MM.1S (cell line): Measurements from ENCODE around the gene ZCWPW1.

Experiments
- DNase-seq: peaks from one replicate; pipeline ENCODE4 v3.0.0-alpha.2; 2015
- H2AFZ ChIP-seq: fragments of 300-600 bp; sonication (generic); 2 replicates; pipeline ENCODE4 v1.6.0; 2016; ENCODE audit warnings: antibody characterized with exemption, low read length
- H3F3A ChIP-seq: fragments of 300-600 bp; sonication (generic); 2 replicates; pipeline ENCODE4 v1.6.1; 2016; ENCODE audit warnings: mild to moderate bottlenecking, antibody characterized with exemption, low read length, moderate library complexity, mixed read lengths; ENCODE audit not compliant: insufficient read depth
- H3K27ac ChIP-seq: fragments of 300-600 bp; sonication (generic); 2 replicates; pipeline ENCODE4 v1.5.1; 2016; ENCODE audit warnings: mild to moderate bottlenecking, low read length
- H3K27me3 ChIP-seq: fragments of 300-600 bp; sonication (generic); replicated peaks from 2 replicates; pipeline ENCODE4 v1.6.0; 2016; ENCODE audit warnings: low read length; ENCODE audit not compliant: insufficient read depth
- H3K36me3 ChIP-seq: fragments of 300-600 bp; sonication (generic); replicated peaks from 2 replicates; pipeline ENCODE4 v1.6.1; 2016; ENCODE audit warnings: mild to moderate bottlenecking, low read length, mixed read lengths; ENCODE audit not compliant: insufficient read depth
- H3K4me1 ChIP-seq: fragments of 300-600 bp; sonication (generic); 2 replicates; pipeline ENCODE4 v1.6.1; 2016; ENCODE audit warnings: low read length, mixed read lengths
- H3K4me2 ChIP-seq: fragments of 300-600 bp; sonication (generic); 2 replicates; pipeline ENCODE4 v1.6.0; 2016; ENCODE audit warnings: low read depth, low read length
- H3K4me3 ChIP-seq: fragments of 300-600 bp; sonication (generic); 2 replicates; pipeline ENCODE4 v1.5.1; 2016; ENCODE audit warnings: low read length, mixed read lengths
- H3K79me2 ChIP-seq: fragments of 300-600 bp; sonication (generic); 2 replicates; pipeline ENCODE4 v1.6.1; 2016; ENCODE audit warnings: mixed run types, low read length, mixed read lengths
- H3K9ac ChIP-seq: fragments of 300-600 bp; sonication (generic); 2 replicates; pipeline ENCODE4 v1.6.1; 2016; ENCODE audit warnings: low read length, mixed read lengths
- H3K9me2 ChIP-seq: fragments of 300-600 bp; sonication (generic); replicated peaks from 2 replicates; pipeline ENCODE4 v1.6.1; 2016; ENCODE audit warnings: mild to moderate bottlenecking, low read length, mixed read lengths; ENCODE audit not compliant: insufficient read depth
- H3K9me3 ChIP-seq: fragments of 300-600 bp; sonication (generic); replicated peaks from 2 replicates; pipeline ENCODE4 v1.6.1; 2016; ENCODE audit warnings: mild to moderate bottlenecking, low read length, mixed read lengths; ENCODE audit not compliant: insufficient read depth
- H4K20me1 ChIP-seq: fragments of 300-600 bp; sonication (generic); 2 replicates; pipeline ENCODE4 v1.6.1; 2016; ENCODE audit warnings: mild to moderate bottlenecking, low read length, moderate library complexity, mixed read lengths; ENCODE audit not compliant: insufficient read depth
- EZH2 ChIP-seq: fragments of 300-600 bp; sonication (generic); optimal IDR thresholded peaks from 2 replicates; pipeline ENCODE3; 2017; ENCODE audit warnings: low read depth, mild to moderate bottlenecking, antibody characterized with exemption, low read length, mixed read lengths
- EZH2phosphoT487 ChIP-seq: fragments of 300-600 bp; sonication (generic); IDR thresholded peaks from 2 replicates; pipeline ENCODE4 v1.6.1; 2018; ENCODE audit warnings: antibody characterized with exemption, low read length
- TF ChIP-seq, protein P1 (sequence below): fragments of 300-600 bp; sonication (generic); IDR thresholded peaks from 2 replicates; pipeline ENCODE4 v1.5.1; 2016; ENCODE audit warnings: antibody characterized with exemption, low read length, mixed read lengths

ZCWPW1 gene

DNA sequence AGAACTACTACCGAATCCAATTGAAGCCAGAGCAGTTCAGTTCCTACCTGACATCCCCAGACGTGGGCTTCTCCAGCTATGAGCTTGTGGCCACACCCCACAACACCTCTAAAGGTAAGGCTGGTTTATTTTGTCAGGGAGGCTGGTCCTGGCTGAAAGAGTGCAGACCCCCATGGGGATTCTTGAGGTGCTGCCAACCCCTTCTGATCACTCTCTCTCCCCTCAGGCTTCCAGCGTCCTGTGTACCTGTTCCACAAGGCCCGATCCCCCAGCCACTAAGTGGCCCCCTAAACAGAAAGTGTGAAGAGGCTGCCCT, 4.7 kb upstream of the ZCWPW1 start:
- no peaks in the 10 kb centered on the region for H4K20me1 ChIP-seq

DNA sequence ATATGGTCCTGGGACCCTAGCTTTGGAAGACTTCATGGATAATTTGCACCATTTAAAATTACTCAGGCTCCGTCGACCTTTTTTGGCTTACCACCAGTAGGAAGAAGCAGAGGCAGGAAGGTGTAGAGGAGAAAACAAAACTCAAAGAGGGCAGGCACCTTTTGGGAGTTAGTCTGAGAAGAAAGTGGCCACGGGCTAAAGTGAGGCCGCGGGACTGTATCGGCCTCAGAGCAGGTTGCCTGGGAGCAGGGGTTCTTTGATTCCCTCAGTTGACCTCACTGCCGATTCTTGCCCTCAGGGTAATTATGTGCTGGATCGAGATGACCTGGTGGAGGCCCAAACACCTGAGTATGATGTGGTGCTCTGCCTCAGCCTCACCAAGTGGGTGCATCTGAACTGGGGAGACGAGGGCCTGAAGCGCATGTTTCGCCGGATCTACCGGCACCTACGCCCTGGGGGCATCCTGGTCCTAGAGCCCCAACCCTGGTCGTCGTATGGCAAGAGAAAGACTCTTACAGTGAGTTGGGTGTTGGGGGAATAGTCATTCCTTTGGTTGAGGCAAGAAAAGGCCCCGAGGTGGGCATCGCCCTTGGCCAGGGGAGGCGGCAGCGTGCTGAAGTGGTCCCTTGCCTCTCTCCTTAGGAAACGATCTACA, 4.2 kb upstream of the ZCWPW1 start:
- Histone ChIP-seq H3K9ac (no peak overlapping the region), H3K9me3 (no peaks in the 10 kb centered on the region), H3K9me2 (no peaks in the 10 kb centered on the region), H3F3A (peaks cover 55% of the 10 kb centered on the region), H4K20me1 (no peaks in the 10 kb centered on the region), H3K79me2 (peaks cover 63% of the 10 kb centered on the region), H3K4me2 (no peak overlapping the region), H3K4me3 (no peak overlapping the region), H3K27ac (no peak overlapping the region), H3K4me1 (peaks cover 22% of the 10 kb centered on the region; the same call in 1 of the 2 replicates), H2AFZ (no peak overlapping the region), H3K27me3 (no peaks in the 10 kb centered on the region), H3K36me3 (peaks cover 11% of the 10 kb centered on the region; the same call in 1 of the 2 replicates)
- TF ChIP-seq EZH2phosphoT487, result no peak
- TF ChIP-seq, protein P1, sequence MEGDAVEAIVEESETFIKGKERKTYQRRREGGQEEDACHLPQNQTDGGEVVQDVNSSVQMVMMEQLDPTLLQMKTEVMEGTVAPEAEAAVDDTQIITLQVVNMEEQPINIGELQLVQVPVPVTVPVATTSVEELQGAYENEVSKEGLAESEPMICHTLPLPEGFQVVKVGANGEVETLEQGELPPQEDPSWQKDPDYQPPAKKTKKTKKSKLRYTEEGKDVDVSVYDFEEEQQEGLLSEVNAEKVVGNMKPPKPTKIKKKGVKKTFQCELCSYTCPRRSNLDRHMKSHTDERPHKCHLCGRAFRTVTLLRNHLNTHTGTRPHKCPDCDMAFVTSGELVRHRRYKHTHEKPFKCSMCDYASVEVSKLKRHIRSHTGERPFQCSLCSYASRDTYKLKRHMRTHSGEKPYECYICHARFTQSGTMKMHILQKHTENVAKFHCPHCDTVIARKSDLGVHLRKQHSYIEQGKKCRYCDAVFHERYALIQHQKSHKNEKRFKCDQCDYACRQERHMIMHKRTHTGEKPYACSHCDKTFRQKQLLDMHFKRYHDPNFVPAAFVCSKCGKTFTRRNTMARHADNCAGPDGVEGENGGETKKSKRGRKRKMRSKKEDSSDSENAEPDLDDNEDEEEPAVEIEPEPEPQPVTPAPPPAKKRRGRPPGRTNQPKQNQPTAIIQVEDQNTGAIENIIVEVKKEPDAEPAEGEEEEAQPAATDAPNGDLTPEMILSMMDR, result no peak
- TF ChIP-seq EZH2, result no peak
- no peak for DNase-seq

More for the DNA sequence above, 4.7 kb upstream of the ZCWPW1 start:
- TF ChIP-seq EZH2 (no peak), EZH2phosphoT487 (no peak)
- TF ChIP-seq, protein P1, result no peak
- DNase-seq, result no peak
- Histone ChIP-seq H3K9ac (no peak overlapping the region), H3F3A (peaks cover 55% of the 10 kb centered on the region), H3K79me2 (peaks cover 63% of the 10 kb centered on the region), H3K4me1 (peaks cover 19% of the 10 kb centered on the region; the same call in 1 of the 2 replicates), H3K36me3 (peaks cover 11% of the 10 kb centered on the region; the same call in 1 of the 2 replicates), H2AFZ (no peak overlapping the region), H3K4me2 (no peak overlapping the region), H3K27ac (no peak overlapping the region), H3K9me3 (no peaks in the 10 kb centered on the region), H3K9me2 (no peaks in the 10 kb centered on the region), H3K27me3 (no peaks in the 10 kb centered on the region), H3K4me3 (no peak overlapping the region)

DNA sequence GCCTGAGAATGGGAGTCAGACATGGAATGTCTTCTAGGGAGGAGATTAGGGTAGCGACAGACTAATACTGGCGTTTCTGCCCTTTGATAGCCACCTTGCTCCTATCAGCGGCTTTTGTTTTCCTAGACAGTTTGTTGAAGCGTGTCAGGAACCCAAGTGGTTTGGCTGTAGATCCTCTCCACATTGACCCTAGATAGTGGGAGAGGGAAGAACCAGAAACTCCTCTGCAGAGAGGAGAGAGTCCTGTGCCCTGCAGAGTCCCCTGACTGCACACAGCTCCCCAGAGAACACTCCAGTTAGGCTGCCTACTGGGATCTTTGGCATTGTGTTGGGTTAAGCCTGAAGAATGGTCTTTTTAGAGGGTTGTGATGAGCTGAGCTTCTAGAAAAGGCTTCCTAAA, 3.5 kb upstream of the ZCWPW1 start:
- Histone ChIP-seq H3F3A (peaks cover 52% of the 10 kb centered on the region), H3K9me3 (no peaks in the 10 kb centered on the region), H3K9me2 (no peaks in the 10 kb centered on the region), H2AFZ (no peak overlapping the region), H3K27ac (no peak overlapping the region), H4K20me1 (no peaks in the 10 kb centered on the region), H3K36me3 (peaks cover 11% of the 10 kb centered on the region; the same call in 1 of the 2 replicates), H3K9ac (no peak overlapping the region), H3K27me3 (no peaks in the 10 kb centered on the region), H3K4me2 (no peak overlapping the region), H3K79me2 (peaks cover 63% of the 10 kb centered on the region), H3K4me3 (no peak overlapping the region), H3K4me1 (peaks cover 22% of the 10 kb centered on the region; the same call in 1 of the 2 replicates)
- TF ChIP-seq EZH2 (no peak), EZH2phosphoT487 (no peak)
- TF ChIP-seq, protein P1, result no peak
- DNase-seq, result no peak
